Measurements from ENCODE around the gene GOLGA6L7.
"Not testable (repeated sequence)": the region's sequence is repeated elsewhere in the genome, so short reads cannot be mapped to it uniquely, and the experiment has no call there.

The GOLGA6L7 gene

DNA sequence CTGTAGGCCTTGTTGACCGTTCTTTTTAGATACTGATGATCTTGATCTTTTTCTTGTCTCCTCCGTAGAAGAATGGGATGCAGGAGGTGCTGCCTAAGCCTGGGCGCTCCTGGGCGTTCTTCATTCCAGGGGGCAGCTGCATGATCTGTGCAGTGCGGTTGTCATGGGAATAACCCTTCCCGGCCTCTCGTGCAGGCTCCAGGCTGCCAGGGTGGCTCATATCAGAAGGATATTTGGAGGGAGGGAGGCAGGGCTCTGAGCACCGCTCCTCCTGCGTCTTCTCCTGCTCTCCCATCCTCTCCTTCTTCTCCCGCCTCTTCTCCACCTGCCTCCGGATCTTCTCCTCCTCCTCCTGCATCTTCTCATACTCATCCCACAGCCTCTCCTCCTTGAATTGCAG lies 6.2 kb downstream of the GOLGA6L7 start:
- H3K27me3 ChIP-seq (ENCODE audit: control insufficient read depth, insufficient read depth, low read length); H3K27ac ChIP-seq (ENCODE audit: low read depth, low read length); H3K4me1 ChIP-seq (ENCODE audit: control insufficient read depth, insufficient read depth, low read length); H3K4me3 ChIP-seq (ENCODE audit: low read depth, low read length); H3K36me3 ChIP-seq (ENCODE audit: control insufficient read depth, insufficient read depth, low read length); H3K9ac ChIP-seq (ENCODE audit: low read length); H3K9me3 ChIP-seq (ENCODE audit: control insufficient read depth, insufficient read depth, low read depth, low read length): not testable (repeated sequence)

DNA sequence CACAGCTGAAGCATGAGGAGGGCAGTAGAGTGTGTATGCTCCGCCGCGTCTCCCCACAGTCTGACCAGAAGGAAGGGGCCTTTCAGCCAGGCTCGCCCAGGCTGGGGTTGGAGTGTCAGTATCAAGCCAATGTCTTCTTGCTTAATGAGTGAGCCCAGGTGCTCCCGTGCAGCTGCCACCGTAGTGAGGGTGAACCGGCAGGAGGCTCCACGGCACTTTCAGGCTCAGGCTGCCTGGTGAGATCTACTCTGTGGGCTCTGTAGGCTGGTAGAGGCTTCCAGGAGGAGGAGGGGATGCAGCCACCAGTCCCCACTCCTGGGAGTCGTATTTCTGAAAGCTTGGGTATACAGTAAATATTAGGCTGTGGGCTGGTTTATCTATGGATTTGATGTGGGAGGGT lies 8.2 kb downstream of the GOLGA6L7 start:
- H3K27ac ChIP-seq (ENCODE audit: low read depth, low read length); H3K4me3 ChIP-seq (ENCODE audit: low read depth, low read length); H3K27me3 ChIP-seq (ENCODE audit: control insufficient read depth, insufficient read depth, low read length); H3K9me3 ChIP-seq (ENCODE audit: control insufficient read depth, insufficient read depth, low read depth, low read length); H3K4me1 ChIP-seq (ENCODE audit: control insufficient read depth, insufficient read depth, low read length); H3K36me3 ChIP-seq (ENCODE audit: control insufficient read depth, insufficient read depth, low read length); H3K9ac ChIP-seq (ENCODE audit: low read length): not testable (repeated sequence)

DNA sequence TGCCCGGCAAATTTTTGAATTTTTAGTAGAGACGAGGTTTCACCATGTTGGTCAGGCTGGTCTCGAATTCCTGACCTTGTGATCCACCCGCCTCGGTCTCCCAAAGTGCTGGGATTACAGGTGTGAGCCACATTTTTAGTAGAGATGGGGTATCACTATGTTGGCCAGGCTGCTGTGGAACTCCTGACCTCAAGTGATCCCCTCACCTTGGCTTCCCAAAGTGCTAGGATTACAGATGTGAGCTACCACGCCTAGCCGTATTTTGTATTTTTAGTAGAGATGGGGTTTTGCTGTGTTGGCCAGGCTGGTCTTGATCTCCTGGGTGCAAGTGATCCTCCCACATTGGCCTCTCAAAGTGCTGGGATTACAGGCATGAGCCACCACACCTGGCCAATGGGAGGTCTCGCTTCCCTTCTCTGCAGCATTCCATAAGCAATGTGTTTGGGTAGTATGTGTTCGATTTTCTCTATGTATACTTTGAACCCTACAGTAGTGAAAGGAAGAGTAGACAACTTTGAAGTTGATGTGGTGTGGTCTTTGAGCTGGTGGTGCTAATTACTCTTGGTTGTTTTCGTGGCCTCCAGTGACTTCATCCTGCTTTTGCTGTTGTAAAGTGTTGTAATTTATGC lies 13.4 kb downstream of the GOLGA6L7 start:
- not testable (repeated sequence) for H3K9me3 ChIP-seq (ENCODE audit: control insufficient read depth, insufficient read depth, low read depth, low read length); H3K4me1 ChIP-seq (ENCODE audit: control insufficient read depth, insufficient read depth, low read length); H3K4me3 ChIP-seq (ENCODE audit: low read depth, low read length); H3K36me3 ChIP-seq (ENCODE audit: control insufficient read depth, insufficient read depth, low read length); H3K27ac ChIP-seq (ENCODE audit: low read depth, low read length); H3K27me3 ChIP-seq (ENCODE audit: control insufficient read depth, insufficient read depth, low read length); H3K9ac ChIP-seq (ENCODE audit: low read length)

DNA sequence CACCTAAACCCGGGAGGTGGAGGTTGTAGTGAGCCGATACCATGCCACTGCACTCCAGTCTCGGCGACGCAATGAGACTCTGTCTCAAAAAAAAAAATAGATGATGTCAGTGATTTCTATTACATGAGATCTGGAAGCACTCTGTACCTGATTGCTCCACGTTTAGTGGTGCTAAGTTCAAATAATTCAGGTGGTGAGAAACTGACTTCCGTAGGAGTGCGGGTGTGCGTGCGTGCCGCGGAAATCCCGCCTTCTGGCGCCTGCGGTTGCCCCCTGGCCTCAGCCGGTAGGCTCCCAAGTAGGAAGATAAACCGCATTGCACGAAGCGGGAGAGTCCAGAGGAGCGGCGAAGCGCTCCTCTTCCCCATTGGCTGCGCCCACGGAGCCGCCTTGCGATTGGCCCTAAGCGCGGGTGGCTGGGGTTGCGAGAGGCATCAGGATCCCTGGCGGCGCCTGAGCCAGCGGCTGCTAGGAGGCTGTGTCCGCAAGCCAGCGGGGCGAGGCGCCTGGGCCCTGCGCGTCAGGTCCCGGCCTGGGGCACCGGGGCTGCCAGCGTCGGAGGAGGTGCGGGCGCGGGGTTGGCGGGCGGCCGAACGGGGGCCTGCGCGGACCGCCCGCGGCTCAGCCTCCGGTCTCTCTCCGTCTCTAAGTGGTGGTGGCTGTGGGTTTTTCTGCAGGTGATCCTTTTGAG lies 16.4 kb downstream of the GOLGA6L7 start:
- not testable (repeated sequence) for H3K9ac ChIP-seq (ENCODE audit: low read length); H3K27me3 ChIP-seq (ENCODE audit: control insufficient read depth, insufficient read depth, low read length); H3K36me3 ChIP-seq (ENCODE audit: control insufficient read depth, insufficient read depth, low read length); H3K27ac ChIP-seq (ENCODE audit: low read depth, low read length); H3K9me3 ChIP-seq (ENCODE audit: control insufficient read depth, insufficient read depth, low read depth, low read length); H3K4me1 ChIP-seq (ENCODE audit: control insufficient read depth, insufficient read depth, low read length)
- peak overlapping the region; percentile 44 for H3K4me3 ChIP-seq (ENCODE audit: low read depth, low read length)

- not testable (repeated sequence) for H3K27me3 ChIP-seq (ENCODE audit: control insufficient read depth, insufficient read depth, low read length); H3K4me3 ChIP-seq (ENCODE audit: low read depth, low read length); H3K27ac ChIP-seq (ENCODE audit: low read depth, low read length); H3K4me1 ChIP-seq (ENCODE audit: control insufficient read depth, insufficient read depth, low read length); H3K36me3 ChIP-seq (ENCODE audit: control insufficient read depth, insufficient read depth, low read length); H3K9ac ChIP-seq (ENCODE audit: low read length); H3K9me3 ChIP-seq (ENCODE audit: control insufficient read depth, insufficient read depth, low read depth, low read length)
Observed at GRCh38 chr15:28821420-28821819, 27.0 kb downstream of the GOLGA6L7 start.

DNA sequence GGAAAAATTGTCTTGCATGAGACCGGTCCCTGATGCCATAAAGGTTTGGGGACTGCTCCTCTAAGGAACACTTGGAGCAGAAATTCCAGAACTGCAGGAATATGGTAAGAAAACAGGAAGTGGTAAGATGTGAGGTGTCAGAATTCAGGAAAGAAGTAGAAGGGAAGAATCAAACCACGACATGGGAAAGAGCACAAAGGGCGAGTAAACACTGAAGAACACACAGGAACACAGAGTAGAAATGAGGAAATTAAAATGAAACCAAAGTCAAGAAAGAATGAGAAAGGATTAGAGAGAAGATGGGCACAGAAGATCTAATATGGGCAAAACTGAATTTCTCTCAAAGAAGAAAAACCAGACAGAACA lies 28.5 kb downstream of the GOLGA6L7 start:
- H3K4me1 ChIP-seq (ENCODE audit: control insufficient read depth, insufficient read depth, low read length); H3K27ac ChIP-seq (ENCODE audit: low read depth, low read length); H3K9ac ChIP-seq (ENCODE audit: low read length): not testable (repeated sequence)

DNA sequence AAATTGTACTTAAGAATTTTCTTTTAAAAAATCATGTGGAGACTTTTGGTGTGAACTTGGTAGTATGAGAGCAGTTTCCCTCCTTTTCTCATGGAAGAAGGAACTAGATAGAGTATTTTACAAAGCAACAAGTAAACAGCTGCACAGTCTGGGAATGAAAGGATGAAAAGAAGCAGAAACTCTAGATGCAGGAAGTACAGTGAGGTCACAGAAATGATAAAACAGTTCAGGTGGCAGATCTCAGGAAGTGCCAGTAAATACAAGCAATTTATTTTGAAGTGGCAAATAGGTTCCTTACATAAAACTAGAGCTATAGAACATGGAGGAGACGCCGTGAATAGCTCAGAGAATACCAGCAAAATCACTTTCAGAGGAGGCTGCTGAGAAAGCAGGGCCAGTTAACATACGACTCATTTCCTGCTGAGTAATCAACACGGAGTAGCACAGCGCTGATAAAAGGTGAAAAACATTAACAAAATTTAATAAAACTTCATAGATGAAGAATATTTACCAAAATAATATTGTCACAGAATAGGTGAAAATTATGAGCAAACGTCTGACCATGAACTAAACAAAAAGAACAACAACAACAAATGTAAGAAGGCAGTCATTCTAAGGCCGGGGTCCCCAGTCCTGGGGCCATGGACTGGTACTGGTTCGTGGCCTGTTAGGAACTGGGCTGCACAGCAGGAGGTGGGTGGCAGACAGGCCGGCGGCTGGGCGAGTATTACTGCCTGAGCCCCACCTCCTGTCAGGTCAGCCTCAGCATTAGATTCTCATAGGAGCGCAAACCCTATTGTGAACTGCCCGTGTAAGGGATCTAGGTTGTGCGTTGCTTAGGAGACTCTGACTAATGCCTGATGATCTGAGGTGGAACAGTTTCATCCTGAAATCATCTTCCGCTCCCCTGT lies 29.2 kb downstream of the GOLGA6L7 start:
- not testable (repeated sequence) for H3K27ac ChIP-seq (ENCODE audit: low read depth, low read length); H3K9me3 ChIP-seq (ENCODE audit: control insufficient read depth, insufficient read depth, low read depth, low read length); H3K27me3 ChIP-seq (ENCODE audit: control insufficient read depth, insufficient read depth, low read length); H3K4me3 ChIP-seq (ENCODE audit: low read depth, low read length); H3K36me3 ChIP-seq (ENCODE audit: control insufficient read depth, insufficient read depth, low read length); H3K9ac ChIP-seq (ENCODE audit: low read length); H3K4me1 ChIP-seq (ENCODE audit: control insufficient read depth, insufficient read depth, low read length)

More for the DNA sequence above, 28.5 kb downstream of the GOLGA6L7 start:
- H3K9me3 ChIP-seq (ENCODE audit: control insufficient read depth, insufficient read depth, low read depth, low read length); H3K4me3 ChIP-seq (ENCODE audit: low read depth, low read length); H3K27me3 ChIP-seq (ENCODE audit: control insufficient read depth, insufficient read depth, low read length); H3K36me3 ChIP-seq (ENCODE audit: control insufficient read depth, insufficient read depth, low read length): not testable (repeated sequence)

- H3K36me3 ChIP-seq (ENCODE audit: control insufficient read depth, insufficient read depth, low read length); H3K27me3 ChIP-seq (ENCODE audit: control insufficient read depth, insufficient read depth, low read length); H3K9ac ChIP-seq (ENCODE audit: low read length); H3K9me3 ChIP-seq (ENCODE audit: control insufficient read depth, insufficient read depth, low read depth, low read length); H3K4me3 ChIP-seq (ENCODE audit: low read depth, low read length); H3K4me1 ChIP-seq (ENCODE audit: control insufficient read depth, insufficient read depth, low read length); H3K27ac ChIP-seq (ENCODE audit: low read depth, low read length): not testable (repeated sequence)
Observed at GRCh38 chr15:28818168-28818567, 30.3 kb downstream of the GOLGA6L7 start.

GRCh38 chr15:28814059-28814458 lies 34.4 kb downstream of the GOLGA6L7 start:
- not testable (repeated sequence) for H3K9ac ChIP-seq (ENCODE audit: low read length); H3K9me3 ChIP-seq (ENCODE audit: control insufficient read depth, insufficient read depth, low read depth, low read length); H3K27ac ChIP-seq (ENCODE audit: low read depth, low read length); H3K4me1 ChIP-seq (ENCODE audit: control insufficient read depth, insufficient read depth, low read length); H3K4me3 ChIP-seq (ENCODE audit: low read depth, low read length); H3K27me3 ChIP-seq (ENCODE audit: control insufficient read depth, insufficient read depth, low read length); H3K36me3 ChIP-seq (ENCODE audit: control insufficient read depth, insufficient read depth, low read length)

- H3K9ac ChIP-seq (ENCODE audit: low read length), result not testable (repeated sequence)
Observed at GRCh38 chr15:28813392-28813791, 35.1 kb downstream of the GOLGA6L7 start.

DNA sequence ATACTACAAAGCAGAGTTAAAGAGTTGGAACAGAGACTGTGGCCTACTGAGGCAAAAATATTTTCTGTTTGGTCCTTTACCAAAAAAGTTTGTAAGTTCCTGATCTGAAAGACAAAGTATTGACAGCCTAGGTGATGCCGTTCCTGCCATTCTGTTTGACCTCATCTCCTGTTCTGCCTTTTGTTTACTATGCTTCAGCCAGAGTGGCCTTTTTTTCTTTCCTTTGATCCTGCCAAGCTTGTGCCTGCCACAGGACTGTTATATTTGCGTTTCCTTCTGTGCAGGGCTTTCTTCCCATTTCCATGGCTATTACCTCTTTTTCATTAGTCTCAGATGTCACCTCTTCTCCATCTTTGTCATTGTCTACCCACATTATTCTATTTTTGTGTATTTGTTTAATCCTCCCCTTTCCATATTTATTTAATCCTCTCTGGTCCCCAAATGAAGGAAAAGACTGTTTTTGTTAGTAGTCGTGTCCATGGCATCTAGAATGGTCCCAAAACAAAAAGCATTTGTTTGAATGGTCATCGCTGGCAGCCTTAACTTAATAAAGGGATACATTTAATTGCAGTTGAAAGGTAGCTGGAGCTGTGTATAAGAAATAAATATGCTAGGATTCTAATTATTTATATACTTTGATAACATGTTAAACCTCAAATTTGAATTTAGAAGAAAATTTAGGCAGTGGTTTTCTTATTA lies 36.4 kb downstream of the GOLGA6L7 start:
- not testable (repeated sequence) for H3K4me1 ChIP-seq (ENCODE audit: control insufficient read depth, insufficient read depth, low read length); H3K4me3 ChIP-seq (ENCODE audit: low read depth, low read length); H3K9ac ChIP-seq (ENCODE audit: low read length); H3K36me3 ChIP-seq (ENCODE audit: control insufficient read depth, insufficient read depth, low read length); H3K9me3 ChIP-seq (ENCODE audit: control insufficient read depth, insufficient read depth, low read depth, low read length); H3K27ac ChIP-seq (ENCODE audit: low read depth, low read length); H3K27me3 ChIP-seq (ENCODE audit: control insufficient read depth, insufficient read depth, low read length)

More at GRCh38 chr15:28813392-28813791, 35.1 kb downstream of the GOLGA6L7 start:
- H3K36me3 ChIP-seq (ENCODE audit: control insufficient read depth, insufficient read depth, low read length); H3K9me3 ChIP-seq (ENCODE audit: control insufficient read depth, insufficient read depth, low read depth, low read length); H3K4me3 ChIP-seq (ENCODE audit: low read depth, low read length); H3K27ac ChIP-seq (ENCODE audit: low read depth, low read length); H3K27me3 ChIP-seq (ENCODE audit: control insufficient read depth, insufficient read depth, low read length); H3K4me1 ChIP-seq (ENCODE audit: control insufficient read depth, insufficient read depth, low read length): not testable (repeated sequence)
